GM18499 (cell line): ENCODE data around the gene PEMT.

Source experiments
- ATAC-seq: cut with Tn5 transposase; IDR thresholded peaks from one replicate; pipeline ENCODE4 v1.9.1; 2021; ENCODE audit warnings: moderate number of reproducible peaks; ENCODE audit not compliant: insufficient read depth, unreplicated experiment

The PEMT gene

GRCh38 chr17:17605729-17606088 is 14.2 kb upstream of the PEMT start:
- ATAC-seq: no peak

GRCh38 chr17:17605083-17605728 is 13.7 kb upstream of the PEMT start:
- no peak for ATAC-seq

DNA sequence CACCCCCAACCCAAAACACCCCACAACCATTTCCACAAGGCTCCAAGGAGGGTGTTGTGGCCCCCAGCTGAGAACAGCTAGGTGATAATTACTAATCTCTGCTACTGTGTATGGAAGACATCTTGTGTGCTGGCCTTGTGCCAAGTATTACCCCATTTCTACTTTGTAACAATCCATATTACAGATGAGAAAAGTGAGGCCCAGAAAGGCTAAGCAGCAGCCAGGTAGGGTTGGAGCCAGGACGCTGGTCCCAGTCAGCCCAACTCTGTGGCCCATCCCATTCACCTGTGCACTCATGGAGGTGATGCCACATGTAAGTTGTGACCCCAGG is 12.4 kb upstream of the PEMT start:
- no peak for ATAC-seq

- ATAC-seq: no peak
These were observed 11.8 kb upstream of the PEMT start for GRCh38 chr17:17603178-17603894.

DNA sequence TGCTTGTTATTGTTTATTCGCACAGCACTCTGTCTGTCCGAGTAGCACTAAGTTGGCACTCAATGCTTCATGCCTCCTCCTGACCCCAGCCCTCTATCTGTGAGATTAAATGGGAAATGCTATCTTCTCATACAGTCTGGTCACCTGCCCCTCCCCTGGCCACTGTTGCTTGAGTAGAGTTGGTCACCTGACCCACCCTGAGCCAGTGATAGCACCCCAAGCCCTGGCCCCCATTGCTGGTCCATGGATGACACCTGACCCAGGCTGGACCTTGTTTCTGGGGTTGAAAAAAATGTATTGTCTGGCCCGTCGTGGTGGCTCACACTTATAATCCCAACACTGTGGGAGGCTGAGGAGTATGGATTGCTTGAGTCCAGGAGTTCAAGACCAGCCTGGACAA is 8.5 kb upstream of the PEMT start:
- no peak for ATAC-seq

GRCh38 chr17:17598003-17598402 is 6.5 kb upstream of the PEMT start:
- no peak for ATAC-seq

DNA sequence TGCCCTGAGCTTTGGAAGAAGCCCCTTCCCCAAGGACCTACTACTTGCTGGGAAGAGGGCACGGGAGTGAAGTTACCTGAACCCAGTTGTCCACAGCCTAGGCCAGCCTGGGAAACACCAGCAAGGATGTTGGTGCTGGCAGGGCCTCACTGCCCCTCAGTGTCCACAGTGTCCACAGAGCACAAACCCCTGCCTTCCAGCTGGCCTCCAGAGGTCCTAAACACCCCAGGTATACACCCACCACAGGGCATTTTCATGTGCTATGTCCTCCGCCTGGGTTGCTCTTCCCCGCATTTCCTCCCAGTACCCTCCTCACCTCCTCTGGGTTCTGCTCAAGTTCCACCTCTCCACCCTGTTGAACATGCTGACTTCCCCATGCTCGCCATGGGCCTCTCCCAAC is 4.2 kb upstream of the PEMT start:
- ATAC-seq: no peak

- no peak for ATAC-seq
These were observed 1.7 kb upstream of the PEMT start for GRCh38 chr17:17593222-17593620.

- no peak for ATAC-seq
These were observed 589 bp downstream of the PEMT start for GRCh38 chr17:17590883-17591354.

GRCh38 chr17:17590141-17590751 is 1.3 kb downstream of the PEMT start:
- no peak for ATAC-seq

DNA sequence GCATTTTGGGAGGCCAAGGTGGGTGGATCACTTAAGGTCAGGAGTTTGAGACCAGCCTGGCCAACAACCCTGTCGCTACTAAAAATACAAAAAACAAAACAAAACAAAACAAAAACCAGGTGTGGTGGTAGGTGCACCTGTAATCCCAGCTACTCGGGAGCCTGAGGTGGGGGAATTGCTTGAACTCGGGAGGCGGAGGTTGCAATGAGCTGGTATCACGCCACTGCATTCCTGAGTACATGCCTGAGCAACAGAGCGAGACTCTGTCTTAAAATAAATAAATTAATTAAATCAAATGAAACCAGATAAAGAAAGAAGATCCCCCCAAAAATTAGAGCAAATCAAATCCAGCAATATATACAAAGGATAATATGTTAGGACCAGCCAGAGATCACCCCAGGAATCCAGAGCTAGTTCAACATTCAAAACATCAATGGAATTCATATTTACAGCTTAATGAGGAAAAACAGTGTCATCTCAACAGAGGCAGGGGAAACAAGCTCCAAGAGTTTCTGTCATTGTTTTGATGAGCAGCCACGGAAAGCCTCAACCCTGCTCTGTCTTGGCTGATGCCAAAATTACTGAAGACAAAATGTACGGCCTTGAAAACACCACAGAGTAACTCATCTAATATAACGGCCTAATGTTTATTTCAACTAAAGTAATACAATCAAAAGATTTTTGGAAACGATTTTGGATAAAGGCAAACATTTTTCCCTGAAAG is 3.7 kb downstream of the PEMT start:
- ATAC-seq: no peak

GRCh38 chr17:17582372-17582771 is 9.1 kb downstream of the PEMT start:
- no peak for ATAC-seq

GRCh38 chr17:17581509-17581908 is 10.0 kb downstream of the PEMT start:
- no peak for ATAC-seq

GRCh38 chr17:17580662-17581470 is 10.6 kb downstream of the PEMT start:
- no peak for ATAC-seq

GRCh38 chr17:17579691-17580090 is 11.8 kb downstream of the PEMT start:
- no peak for ATAC-seq

- ATAC-seq: no peak
These were observed 14.1 kb downstream of the PEMT start for GRCh38 chr17:17577373-17577772.

DNA sequence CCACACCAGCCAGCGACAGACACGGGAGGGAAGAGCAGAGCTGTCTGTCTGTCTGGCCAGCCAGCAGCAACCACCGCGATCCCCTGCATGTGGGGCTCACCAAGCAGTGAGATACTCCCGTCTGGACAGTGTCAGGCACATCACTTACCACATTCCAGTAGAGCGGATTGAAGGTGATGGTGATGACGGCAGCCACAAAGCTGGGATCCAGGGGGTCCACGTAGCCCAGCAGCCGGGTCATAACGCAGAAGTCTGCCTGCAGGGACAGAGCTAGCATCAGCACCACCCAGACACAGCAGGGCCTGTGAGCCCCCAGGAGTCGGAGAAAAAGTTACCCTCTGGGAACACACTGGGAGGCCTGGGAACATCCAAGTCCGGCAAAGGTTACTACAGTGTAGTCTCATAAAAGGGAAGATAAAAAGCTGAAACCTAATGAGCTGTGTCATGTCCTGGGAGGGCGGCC is 14.7 kb downstream of the PEMT start:
- ATAC-seq: no peak

DNA sequence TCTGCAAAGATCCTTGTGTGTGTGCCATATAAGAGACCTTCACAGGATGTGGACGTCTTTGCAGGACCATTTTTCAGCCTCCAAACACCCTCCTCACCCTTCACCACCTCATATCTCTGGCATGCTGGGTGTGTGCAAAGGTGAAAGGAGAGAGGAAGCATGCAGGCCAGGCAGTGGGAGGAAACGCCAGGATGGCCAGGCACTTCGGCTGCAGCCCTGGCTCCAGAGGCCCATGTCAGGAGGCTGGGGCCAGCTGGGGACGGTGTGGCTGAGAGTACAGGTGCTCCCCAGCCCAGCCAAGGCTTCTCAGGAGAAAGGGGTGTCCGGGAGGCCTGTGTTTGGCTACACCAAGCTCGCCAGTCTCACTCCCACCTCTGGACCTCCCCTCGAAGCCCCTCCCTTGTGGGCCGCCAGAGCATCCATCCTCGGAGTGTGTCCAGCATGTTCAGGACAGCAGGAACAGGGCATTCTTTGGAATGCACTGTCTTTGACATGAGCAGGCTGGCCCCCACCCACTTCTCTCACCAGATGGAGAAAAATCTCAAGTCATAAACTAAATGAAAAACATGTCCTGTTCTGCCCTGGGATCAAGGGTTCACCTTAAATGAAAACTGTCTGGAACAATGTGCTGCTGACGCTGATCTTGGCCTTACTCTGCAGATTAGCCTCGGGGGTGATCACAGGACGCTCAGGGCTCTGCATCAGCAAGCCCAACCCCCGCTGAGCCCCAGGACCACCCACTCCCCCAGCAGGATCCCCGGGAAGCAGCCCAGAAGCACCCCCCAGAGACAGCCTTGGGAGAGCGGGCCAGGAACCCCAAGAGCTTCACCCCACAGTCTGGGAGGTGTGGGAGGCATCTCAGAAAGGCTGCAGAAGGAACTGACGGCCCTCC is 15.9 kb downstream of the PEMT start:
- ATAC-seq: no peak

GRCh38 chr17:17573912-17574311 is 17.6 kb downstream of the PEMT start:
- no peak for ATAC-seq
